Prostate gland (tissue), 2 donors: ENCODE measurements around the gene EMID1. TPM values are rescaled to one million over a fixed set of nuclear protein-coding genes. Genes with fewer than 3 reads are reported as not detected.

Experiments used
- DNase-seq: peaks from one replicate; pipeline ENCODE4 v3.0.0-alpha.2; 2019; ENCODE audit warnings: low spot score
- H3K27ac ChIP-seq, 2 donors: fragments of 200-600 bp; sonication (generic); 2 replicates each; pipeline ENCODE4 v1.5.1; 2017 to 2019
- H3K27me3 ChIP-seq: fragments of 200-600 bp; sonication (generic); replicated peaks from 2 replicates; pipeline ENCODE4 v1.5.1; 2019; ENCODE audit not compliant: insufficient read depth
- H3K36me3 ChIP-seq, 2 donors: fragments of 200-600 bp; sonication (generic); 1 replicate in 1 of 2; 2 replicates in 1 of 2; pipeline versions ENCODE4 v1.5.1 to v1.8.1; 2017 to 2019
- H3K4me1 ChIP-seq: fragments of 200-600 bp; sonication (generic); replicated peaks from 2 replicates; pipeline ENCODE4 v1.5.1; 2019
- H3K4me3 ChIP-seq, 2 donors: fragments of 200-600 bp; sonication (generic); 2 replicates each; pipeline ENCODE4 v1.5.1; 2017 to 2019
- H3K9me3 ChIP-seq: fragments of 200-600 bp; sonication (generic); 2 replicates; pipeline ENCODE4 v1.5.1; 2017
- POLR2A ChIP-seq: fragments of 450-650 bp; IDR thresholded peaks from one replicate; pipeline ENCODE4 v1.6.1; 2016; ENCODE audit warnings: antibody characterized with exemption, mild to moderate bottlenecking
- POLR2AphosphoS5 ChIP-seq: sonication (generic); formaldehyde crosslinking; IDR thresholded peaks from one replicate; pipeline ENCODE4 v1.6.1; 2017; ENCODE audit warnings: antibody characterized with exemption
- WGBS: methylation state at CpG from one replicate; pipeline ENCODE4 v1.1.5; 2018; 5-methylcytosine and 5-hydroxymethylcytosine counted together
- intact Hi-C: fragments of 100-400 bp; cut with DNase I; formaldehyde crosslinking; loops from one replicate; pipeline ENCODE4 v1.14.2; 2022
- total RNA-seq, 2 donors: library from RNA; depleted of rRNA; stranded (reverse); fragments of >200 nt; gene quantifications; one replicate each; pipeline ENCODE4 v1.1.0, GENCODE V29; 2016
- TF ChIP-seq, protein P1 (sequence below), 4 experiments: fragments of 200-600 bp in 2 of 4; fragments of 450-650 bp in 2 of 4; sonication (generic) in 2 of 4; IDR thresholded peaks; 1 replicate in 3 of 4; 2 replicates in 1 of 4; pipeline ENCODE4 v1.5.1; 2016 to 2019; ENCODE audit warnings: antibody characterized with exemption in 4 of 4, mild to moderate bottlenecking in 2 of 4, moderate library complexity in 2 of 4

The EMID1 gene
- total RNA-seq, 2 donors from 2014 or later, result 12.8 to 14.7 TPM

DNA sequence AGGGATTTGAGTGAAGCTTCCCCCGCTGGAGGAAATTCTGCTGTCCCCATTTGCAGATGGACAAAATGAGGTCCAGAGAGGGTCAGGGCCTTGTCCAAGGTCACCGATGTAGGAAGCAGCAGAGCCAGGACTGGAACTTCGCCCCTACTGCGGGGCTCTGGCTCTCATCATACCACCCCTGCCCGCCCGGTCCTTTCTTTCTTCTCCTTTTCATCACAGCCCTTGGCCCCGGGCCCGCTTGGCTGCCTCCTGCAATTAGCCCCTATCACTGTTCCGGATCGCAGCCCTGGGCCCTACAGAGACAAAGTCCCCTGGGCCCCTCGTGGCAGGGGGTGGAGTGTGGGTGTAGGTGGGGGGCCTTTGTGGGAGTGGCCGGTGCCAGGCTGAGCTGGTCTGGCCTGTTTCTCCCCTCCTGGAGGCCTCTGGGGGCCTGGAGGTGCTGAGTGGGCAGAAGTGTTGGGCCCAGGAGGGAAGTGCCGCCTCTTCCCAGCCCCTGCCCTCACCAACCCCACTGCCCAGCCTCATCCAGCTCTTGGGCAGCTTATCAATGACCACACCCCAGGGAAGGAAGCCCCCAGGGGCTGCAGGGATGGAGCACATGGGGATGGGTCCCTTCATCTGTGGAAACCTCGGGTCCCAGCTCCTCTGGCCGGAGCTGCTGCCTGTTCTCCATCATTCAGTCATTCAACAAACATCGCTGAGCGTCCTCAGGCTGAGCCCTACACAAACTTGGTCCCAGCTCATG lies 3.4 kb downstream of the EMID1 start:
- no peak for TF ChIP-seq POLR2A
- TF ChIP-seq, protein P1, sequence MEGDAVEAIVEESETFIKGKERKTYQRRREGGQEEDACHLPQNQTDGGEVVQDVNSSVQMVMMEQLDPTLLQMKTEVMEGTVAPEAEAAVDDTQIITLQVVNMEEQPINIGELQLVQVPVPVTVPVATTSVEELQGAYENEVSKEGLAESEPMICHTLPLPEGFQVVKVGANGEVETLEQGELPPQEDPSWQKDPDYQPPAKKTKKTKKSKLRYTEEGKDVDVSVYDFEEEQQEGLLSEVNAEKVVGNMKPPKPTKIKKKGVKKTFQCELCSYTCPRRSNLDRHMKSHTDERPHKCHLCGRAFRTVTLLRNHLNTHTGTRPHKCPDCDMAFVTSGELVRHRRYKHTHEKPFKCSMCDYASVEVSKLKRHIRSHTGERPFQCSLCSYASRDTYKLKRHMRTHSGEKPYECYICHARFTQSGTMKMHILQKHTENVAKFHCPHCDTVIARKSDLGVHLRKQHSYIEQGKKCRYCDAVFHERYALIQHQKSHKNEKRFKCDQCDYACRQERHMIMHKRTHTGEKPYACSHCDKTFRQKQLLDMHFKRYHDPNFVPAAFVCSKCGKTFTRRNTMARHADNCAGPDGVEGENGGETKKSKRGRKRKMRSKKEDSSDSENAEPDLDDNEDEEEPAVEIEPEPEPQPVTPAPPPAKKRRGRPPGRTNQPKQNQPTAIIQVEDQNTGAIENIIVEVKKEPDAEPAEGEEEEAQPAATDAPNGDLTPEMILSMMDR (IDR thresholded peaks at IDR 0.05), result no peak
- no peak for TF ChIP-seq POLR2AphosphoS5
- no peaks in the 10 kb centered on the region for H3K4me1 ChIP-seq
- H3K4me3 ChIP-seq, result no peak overlapping the region
- no peaks in the 10 kb centered on the region for H3K9me3 ChIP-seq
- H3K27ac ChIP-seq, result no peak overlapping the region
- WGBS, result 46% methylated on average over 16 of the region's 17 CpGs
- intact Hi-C loops, result no loop called here
- H3K27me3 ChIP-seq, result no peaks in the 10 kb centered on the region
- DNase-seq, result no peak
- no peaks in the 10 kb centered on the region for H3K36me3 ChIP-seq

DNA sequence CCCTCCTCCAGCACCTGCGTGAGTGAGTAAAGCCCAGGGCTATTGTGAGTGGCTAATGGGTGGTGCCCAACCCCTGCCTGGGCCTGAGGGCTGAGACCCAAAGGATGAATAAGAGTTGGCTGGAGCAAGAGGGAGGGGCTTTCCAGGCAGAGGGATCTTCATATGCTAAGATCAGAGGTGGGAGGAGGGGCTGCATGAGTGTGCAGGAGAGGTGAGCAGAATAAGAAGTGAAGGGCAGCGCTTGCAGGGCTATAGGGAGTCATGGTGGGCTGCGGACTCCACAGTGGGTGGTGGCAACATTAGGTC lies 3.9 kb downstream of the EMID1 start:
- no peak for DNase-seq
- WGBS, result 90% methylated on average over 3 of the region's 3 CpGs
- Histone ChIP-seq H3K4me1 (no peaks in the 10 kb centered on the region), H3K4me3 (no peak overlapping the region), H3K9me3 (no peaks in the 10 kb centered on the region), H3K36me3 (no peaks in the 10 kb centered on the region), H3K27me3 (no peaks in the 10 kb centered on the region), H3K27ac (no peak overlapping the region)
- TF ChIP-seq POLR2A (no peak), POLR2AphosphoS5 (no peak)
- TF ChIP-seq, protein P1 (IDR thresholded peaks at IDR 0.05), result no peak
- intact Hi-C loops, result no loop called here

DNA sequence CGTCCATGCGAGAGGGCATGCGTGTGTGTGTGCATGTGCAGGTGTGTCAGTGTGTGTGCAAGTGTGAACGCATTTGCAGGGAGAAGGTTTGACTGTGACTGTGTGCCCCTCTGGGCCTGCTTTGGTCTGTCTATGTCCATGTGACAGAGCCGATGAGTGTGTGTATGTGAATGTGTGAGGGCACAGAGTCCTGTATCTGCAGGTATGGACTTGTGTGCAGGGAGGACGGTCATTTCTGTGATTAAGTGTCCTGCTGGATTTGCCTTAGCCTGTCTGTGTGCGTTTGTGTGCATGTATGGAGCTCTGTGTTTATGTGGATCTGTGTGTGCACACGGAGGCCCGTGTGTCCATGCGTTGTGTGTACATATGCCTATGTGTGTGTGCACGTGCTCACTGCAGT lies 5.4 kb downstream of the EMID1 start:
- no peaks in the 10 kb centered on the region for H3K9me3 ChIP-seq
- TF ChIP-seq POLR2A (no peak), POLR2AphosphoS5 (no peak)
- TF ChIP-seq, protein P1 (IDR thresholded peaks at IDR 0.05), result no peak
- WGBS, result 70% methylated on average over 9 of the region's 11 CpGs
- H3K27me3 ChIP-seq, result no peaks in the 10 kb centered on the region
- DNase-seq, result no peak
- H3K27ac ChIP-seq, result no peak overlapping the region
- H3K36me3 ChIP-seq, result no peaks in the 10 kb centered on the region
- H3K4me3 ChIP-seq, result no peak overlapping the region
- intact Hi-C loops, result no loop called here
- H3K4me1 ChIP-seq, result no peaks in the 10 kb centered on the region

DNA sequence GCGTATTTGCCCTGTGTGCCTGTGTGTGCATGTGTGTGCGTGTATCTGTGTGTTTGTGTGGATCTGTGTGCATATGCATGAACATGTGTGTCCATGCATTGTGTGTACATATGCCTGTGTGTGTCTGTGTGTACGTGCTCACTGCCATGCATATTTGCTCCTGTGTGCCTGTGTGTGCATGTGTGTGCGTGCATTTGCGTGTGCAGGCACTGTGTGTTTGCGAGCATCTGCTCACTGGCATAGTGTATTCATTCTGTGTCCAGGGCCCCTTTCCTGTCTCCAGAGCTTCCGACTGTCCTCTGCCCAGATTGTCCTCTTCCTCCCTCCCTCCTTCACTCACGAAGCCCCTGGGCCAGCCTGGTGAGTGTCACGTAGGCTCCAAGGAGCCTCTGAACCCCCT lies 5.8 kb downstream of the EMID1 start:
- Histone ChIP-seq H3K4me3 (no peak overlapping the region), H3K36me3 (no peaks in the 10 kb centered on the region), H3K9me3 (no peaks in the 10 kb centered on the region), H3K27ac (no peak overlapping the region), H3K4me1 (no peaks in the 10 kb centered on the region), H3K27me3 (no peaks in the 10 kb centered on the region)
- 93% methylated on average over 9 of the region's 9 CpGs for WGBS
- no peak for DNase-seq
- intact Hi-C loops, result no loop called here
- TF ChIP-seq, protein P1 (IDR thresholded peaks at IDR 0.05), result no peak
- TF ChIP-seq POLR2A (no peak), POLR2AphosphoS5 (no peak)

DNA sequence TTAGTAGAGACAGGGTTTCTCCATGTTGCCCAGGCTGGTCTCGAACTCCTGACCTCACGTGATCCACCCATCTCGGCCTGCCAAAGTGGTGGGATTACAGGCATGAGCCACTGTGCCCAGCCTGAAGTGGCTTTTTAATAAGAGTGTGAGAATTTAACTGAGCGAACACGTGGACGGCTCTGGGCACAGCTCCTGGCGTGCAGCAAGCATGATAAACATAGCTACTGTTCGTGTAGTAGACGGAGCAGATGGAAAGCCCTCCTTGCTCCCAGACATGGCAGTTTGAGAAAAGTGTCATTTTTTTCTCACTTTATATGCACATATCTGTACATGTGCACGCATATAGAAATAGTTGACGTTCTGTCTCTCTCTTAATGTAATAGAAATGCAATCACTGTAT lies 7.0 kb downstream of the EMID1 start:
- H3K9me3 ChIP-seq, result no peaks in the 10 kb centered on the region
- intact Hi-C loops, result no loop called here
- H3K27me3 ChIP-seq, result no peaks in the 10 kb centered on the region
- no peak overlapping the region for H3K4me3 ChIP-seq
- no peak overlapping the region for H3K27ac ChIP-seq
- H3K36me3 ChIP-seq, result no peaks in the 10 kb centered on the region
- H3K4me1 ChIP-seq, result no peaks in the 10 kb centered on the region
- 75% methylated on average over 11 of the region's 11 CpGs for WGBS
- no peak for DNase-seq
- TF ChIP-seq POLR2AphosphoS5 (no peak), POLR2A (no peak)
- TF ChIP-seq, protein P1 (IDR thresholded peaks at IDR 0.05), result no peak
